AG04450 (cell line): ENCODE measurements around the gene TBC1D20. TPM values are rescaled to one million over a fixed set of nuclear protein-coding genes. Genes with fewer than 3 reads are reported as not detected.
"Not testable (repeated sequence)": the region's sequence is repeated elsewhere in the genome, so short reads cannot be mapped to it uniquely, and the experiment has no call there.

Experiments used
- CTCF ChIA-PET: fragments of 300-600, 350-600 bp; formaldehyde crosslinking; extraction: SDS; loops from one replicate; lab custom pipeline; 2022; ENCODE audit warnings: antibody characterized with exemption, inconsistent platforms; lab: Charles Lee
- POLR2A ChIA-PET: fragments of 350-600 bp; formaldehyde crosslinking; extraction: SDS; loops from one replicate; lab custom pipeline; 2021; ENCODE audit warnings: antibody characterized with exemption, inconsistent platforms; lab: Yijun Ruan, JAX
- DNase-seq: peaks from one replicate; pipeline ENCODE4 v3.0.0-alpha.2; 2011; ENCODE audit warnings: low read depth, low spot score
- H3K27ac ChIP-seq: one replicate; pipeline ENCODE4 v1.5.1; 2012; ENCODE audit warnings: low read depth, low read length, control low read depth
- H3K27me3 ChIP-seq: one replicate; pipeline ENCODE4 v1.6.0; 2012; ENCODE audit warnings: low read length; ENCODE audit not compliant: control insufficient read depth, insufficient read depth
- H3K4me3 ChIP-seq: 2 replicates; pipeline ENCODE4 v1.5.1; 2011; ENCODE audit warnings: mild to moderate bottlenecking, low read depth, low read length, control low read depth
- H3K9me3 ChIP-seq: 2 replicates; pipeline ENCODE4 v1.5.1; 2012; ENCODE audit warnings: low read length; ENCODE audit not compliant: control insufficient read depth, insufficient read depth
- CTCF ChIP-seq: IDR thresholded peaks from 2 replicates; pipeline ENCODE4 v1.5.1; 2011; ENCODE audit warnings: low read depth, low read length, control low read depth, inconsistent platforms
- polyA plus RNA-seq: library from polyadenylated mRNA; depleted of rRNA; stranded (reverse); fragments of >200 nt; gene quantifications from 2 replicates; pipeline ENCODE4 v1.2.3, GENCODE V29; 2011; rRNA removed
- small RNA-seq: library from RNA; depleted of rRNA; stranded (forward); fragments of <200 nt; gene quantifications from one replicate; pipeline ENCODE3, GENCODE V24; 2012; ENCODE audit warnings: low read depth; ENCODE audit not compliant: insufficient read length

TBC1D20 gene
- polyA plus RNA-seq, 1 experiment: 40.1 TPM

GRCh38 chr20:391041-391711 lies 71.2 kb downstream of the TBC1D20 start:
- TF ChIP-seq CTCF: no peak
- POLR2A ChIA-PET: interaction anchor here (0.6 to 0.7 kb wide), 2 partner anchors 44 to 65 kb away, joined by 4 to 7 read pairs; no protein-coding TSS in a partner anchor

GRCh38 chr20:389220-389619 lies 73.1 kb downstream of the TBC1D20 start:
- no peak for DNase-seq
- POLR2A ChIA-PET: no interaction called here
- CTCF ChIA-PET: no interaction called here

More at GRCh38 chr20:391041-391711, 71.2 kb downstream of the TBC1D20 start:
- CTCF ChIA-PET: interaction anchor here (0.6 kb wide), 1 partner anchor 36 kb away, joined by 3 read pairs; no protein-coding TSS in a partner anchor
- Histone ChIP-seq H3K9me3 (no peaks in the 10 kb centered on the region), H3K27ac (no peak overlapping the region), H3K4me3 (no peak overlapping the region), H3K27me3 (no peaks in the 10 kb centered on the region)
- no peak for DNase-seq

GRCh38 chr20:388034-388994 lies 74.0 kb downstream of the TBC1D20 start:
- POLR2A ChIA-PET: no interaction called here
- no peak for DNase-seq

More at GRCh38 chr20:389220-389619, 73.1 kb downstream of the TBC1D20 start:
- H3K9me3 ChIP-seq: no peaks in the 10 kb centered on the region
- no peak overlapping the region for H3K4me3 ChIP-seq
- peak overlapping the region; percentile 11 for H3K27ac ChIP-seq
- no peak for TF ChIP-seq CTCF
- H3K27me3 ChIP-seq: no peaks in the 10 kb centered on the region

GRCh38 chr20:387520-387919 lies 74.8 kb downstream of the TBC1D20 start:
- CTCF ChIA-PET: interaction anchor here (1.4 kb wide), 1 partner anchor 33 kb away, joined by 4 read pairs; no protein-coding TSS in a partner anchor
- Histone ChIP-seq H3K4me3 (no peak overlapping the region), H3K9me3 (no peaks in the 10 kb centered on the region), H3K27me3 (no peaks in the 10 kb centered on the region), H3K27ac (no peak overlapping the region)
- no peak for DNase-seq
- TF ChIP-seq CTCF: no peak
- POLR2A ChIA-PET: no interaction called here

More at GRCh38 chr20:388034-388994, 74.0 kb downstream of the TBC1D20 start:
- TF ChIP-seq CTCF: no peak
- Histone ChIP-seq H3K27me3 (no peaks in the 10 kb centered on the region), H3K4me3 (no peak overlapping the region), H3K9me3 (no peaks in the 10 kb centered on the region), H3K27ac (no peak overlapping the region)
- CTCF ChIA-PET: interaction anchor here (1.4 kb wide), 1 partner anchor 34 kb away, joined by 4 read pairs; no protein-coding TSS in a partner anchor

- H3K27me3 ChIP-seq, POLR2A ChIA-PET, H3K9me3 ChIP-seq, CTCF ChIA-PET, H3K4me3 ChIP-seq, H3K27ac ChIP-seq, DNase-seq: not testable (repeated sequence)
These were observed 75.7 kb downstream of the TBC1D20 start for GRCh38 chr20:386634-387033.

Small RNA genes within 50 kb of the gene (small RNA-seq; reads per million reads assigned to genes)
- gene RF00019: not detected

Other genes starting within 250 kb of the TBC1D20 start
- gene DEFB129, start 235.3 kb downstream of the TBC1D20 start, polyA plus RNA-seq: not detected in 2 replicates
- not detected in 2 replicates for gene DEFB132, start 204.8 kb downstream of the TBC1D20 start, polyA plus RNA-seq
- 12.9 and 13.7 TPM in 2 replicates for gene C20orf96, start 171.8 kb downstream of the TBC1D20 start, polyA plus RNA-seq
- 14.0 and 15.4 TPM in 2 replicates for gene ZCCHC3, start 165.0 kb downstream of the TBC1D20 start, polyA plus RNA-seq
- gene SOX12, start 137.0 kb downstream of the TBC1D20 start, polyA plus RNA-seq: 3.8 and 4.6 TPM in 2 replicates
- gene NRSN2, start 115.4 kb downstream of the TBC1D20 start, polyA plus RNA-seq: 35.6 and 43.3 TPM in 2 replicates
- gene TRIB3, start 81.8 kb downstream of the TBC1D20 start, polyA plus RNA-seq: 32.6 and 45.5 TPM in 2 replicates
- gene RBCK1, start 54.2 kb downstream of the TBC1D20 start, polyA plus RNA-seq: 57.4 and 69.3 TPM in 2 replicates
- 110 and 136 TPM in 2 replicates for gene CSNK2A1, start 81.3 kb upstream of the TBC1D20 start, polyA plus RNA-seq
- not detected in 2 replicates for gene TCF15, start 147.8 kb upstream of the TBC1D20 start, polyA plus RNA-seq
- 64.6 and 66.4 TPM in 2 replicates for gene SRXN1, start 190.7 kb upstream of the TBC1D20 start, polyA plus RNA-seq
- gene SCRT2, start 213.3 kb upstream of the TBC1D20 start, polyA plus RNA-seq: not detected in 2 replicates